Measurements from ENCODE around the gene KCTD4. TPM values are rescaled to one million over a fixed set of nuclear protein-coding genes. Genes with fewer than 3 reads are reported as not detected.

KCTD4 gene
- total RNA-seq, 1 donor from 2014 or later: not detected

- TF ChIP-seq CTCF (IDR thresholded peaks at IDR 0.05; ENCODE audit: unreplicated experiment): no peak
- no peak for DNase-seq (ENCODE audit: low spot score)
- no peaks in the 10 kb centered on the region for H3K9me3 Mint-ChIP-seq (ENCODE audit: unreplicated experiment)
- H3K27me3 Mint-ChIP-seq (ENCODE audit: unreplicated experiment): no peaks in the 10 kb centered on the region
- H3K4me1 Mint-ChIP-seq (ENCODE audit: unreplicated experiment): no peaks in the 10 kb centered on the region
- no peak overlapping the region for H3K4me3 Mint-ChIP-seq (ENCODE audit: unreplicated experiment)
- peaks cover 7% of the 10 kb centered on the region for H3K36me3 Mint-ChIP-seq (ENCODE audit: low read depth, unreplicated experiment)
- H3K27ac Mint-ChIP-seq (ENCODE audit: unreplicated experiment): no peak overlapping the region
These were observed 57.5 kb downstream of the KCTD4 start for GRCh38 chr13:45143346-45143751.

Other genes starting within 250 kb of the KCTD4 start
- gene NUFIP1, start 211.6 kb downstream of the KCTD4 start, total RNA-seq (ENCODE audit: unreplicated experiment): 7.0 TPM
- gene GPALPP1, start 211.5 kb downstream of the KCTD4 start, total RNA-seq (ENCODE audit: unreplicated experiment): 26.1 TPM
- 13.6 TPM for gene GTF2F2, start 80.5 kb downstream of the KCTD4 start, total RNA-seq (ENCODE audit: unreplicated experiment)
- gene TPT1, start 140.1 kb upstream of the KCTD4 start, total RNA-seq (ENCODE audit: unreplicated experiment): 7,126 TPM
- 21.9 TPM for gene SLC25A30, start 217.3 kb upstream of the KCTD4 start, total RNA-seq (ENCODE audit: unreplicated experiment)

Data from endothelial cell (in vitro differentiated cells).